GM12891 (cell line): ENCODE data around the gene WASHC4.

ENCODE experiments used
- PAX5 ChIP-seq: IDR thresholded peaks from 2 replicates; pipeline ENCODE4 v1.6.1; 2011; ENCODE audit warnings: low read length, moderate library complexity, mild to moderate bottlenecking; ENCODE audit not compliant: insufficient read depth, severe bottlenecking
- POLR2A ChIP-seq: IDR thresholded peaks from 2 replicates; pipeline ENCODE4 v1.6.1; 2011; ENCODE audit warnings: low read depth, low read length, control low read depth
- POLR2AphosphoS5 ChIP-seq: IDR thresholded peaks from 2 replicates; pipeline ENCODE4 v1.6.1; 2011; ENCODE audit warnings: low read depth, low read length, control low read depth
- POU2F2 ChIP-seq: IDR thresholded peaks from 2 replicates; pipeline ENCODE4 v1.6.1; 2011; ENCODE audit warnings: low read depth, mild to moderate bottlenecking, control low read depth, low read length, moderate library complexity
- SPI1 ChIP-seq: IDR thresholded peaks from 2 replicates; pipeline ENCODE4 v1.6.1; 2011; ENCODE audit warnings: low read depth, low read length, control low read depth
- TAF1 ChIP-seq: IDR thresholded peaks from 2 replicates; pipeline ENCODE4 v1.6.1; 2011; ENCODE audit warnings: low read depth, low read length, control low read depth

- TF ChIP-seq POLR2A (no peak), POU2F2 (no peak), TAF1 (no peak), SPI1 (no peak), POLR2AphosphoS5 (no peak), PAX5 (no peak)
Measured at GRCh38 chr12:105089817-105090216, 17.7 kb upstream of the WASHC4 start.
